Measurements from ENCODE around the gene RNF157. TPM values are rescaled to one million over a fixed set of nuclear protein-coding genes. Genes with fewer than 3 reads are reported as not detected.

The RNF157 gene
- total RNA-seq, 1 experiment from 2014 or later: 4.0 TPM

DNA sequence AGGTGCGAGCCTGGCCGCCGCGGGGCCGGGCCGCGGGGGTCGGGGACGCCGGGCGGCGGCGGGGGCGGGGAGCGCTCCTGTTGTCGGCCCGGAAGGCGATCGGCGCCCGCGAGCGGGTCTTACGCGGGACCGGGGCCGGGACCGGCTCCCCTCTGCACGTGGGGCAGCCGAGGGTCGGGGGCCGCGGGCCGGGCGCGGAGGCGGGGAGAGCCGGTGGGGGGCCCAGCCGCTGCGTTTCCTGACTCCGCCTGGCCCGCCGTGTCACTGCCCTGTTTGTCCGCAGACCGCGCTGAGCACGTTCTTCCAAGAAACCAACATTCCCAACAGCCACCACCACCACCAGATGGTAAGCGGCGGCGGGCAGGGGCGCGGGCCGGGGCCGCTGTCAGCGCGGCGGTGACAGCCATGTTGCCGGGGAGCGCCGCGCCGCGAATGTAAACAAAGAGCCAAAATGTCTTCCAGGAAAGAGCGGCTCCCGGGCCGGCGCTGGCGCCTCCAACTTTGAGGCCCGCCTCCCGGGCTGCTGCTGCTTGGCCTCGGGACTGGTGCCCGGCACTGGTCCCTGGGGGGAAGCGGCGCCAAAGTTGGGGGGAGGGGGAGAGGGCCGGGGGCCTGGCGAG lies 25.4 kb upstream of the RNF157 start:
- TF ChIP-seq CTCF (IDR thresholded peaks at IDR 0.05) (no peak), SIN3A (IDR thresholded peaks at IDR 0.05; ENCODE audit: borderline replicate concordance, insufficient read depth, low read depth, low read length) (peak; percentile 98)
- Histone ChIP-seq H3K4me3 (ENCODE audit: low read depth in 2 of 2, low read length in 2 of 2) (peak overlapping the region; percentile 68 to 78), H3K27ac (ENCODE audit: low read length) (peak overlapping the region; percentile 80; the same call in 1 of the 2 replicates), H3K27me3 (ENCODE audit: control insufficient read depth, insufficient read depth, low read length) (no peaks in the 10 kb centered on the region), H3K4me1 (ENCODE audit: control insufficient read depth, insufficient read depth, low read length) (peaks cover 51% of the 10 kb centered on the region), H3K9me3 (ENCODE audit: control insufficient read depth, insufficient read depth, low read depth, low read length) (no peaks in the 10 kb centered on the region), H3K36me3 (ENCODE audit: control insufficient read depth, insufficient read depth, low read length) (no peaks in the 10 kb centered on the region; the same call in 1 of the 2 replicates)
- intact Hi-C loops (cut with micrococcal nuclease; ENCODE audit: unreplicated experiment): no loop called here
- ATAC-seq (no peak), DNase-seq (ENCODE audit: low read depth, low spot score) (no peak)
- in situ Hi-C loops (cut with HindIII; ENCODE audit: low pct_unique_long_range_greater_than_20kb, low sequenced_read_pairs): no loop called here
- no TSS peak for BruUV-seq (replicated peaks)
- POLR2A ChIA-PET: no interaction called here
- CTCF ChIA-PET: interaction anchor here (1.5 kb wide), 1 partner anchor 14 kb away, joined by 6 read pairs; no protein-coding TSS in a partner anchor

- no peaks in the 10 kb centered on the region for H3K9me3 ChIP-seq (ENCODE audit: control insufficient read depth, insufficient read depth, low read depth, low read length)
- peak; percentile 97 for ATAC-seq
- TF ChIP-seq SIN3A (IDR thresholded peaks at IDR 0.05; ENCODE audit: borderline replicate concordance, insufficient read depth, low read depth, low read length) (peak; percentile 61), POLR2AphosphoS5 (IDR thresholded peaks at IDR 0.05; ENCODE audit: low read depth, low read length) (peak; percentile 51), TCF7L2 (IDR thresholded peaks at IDR 0.05; ENCODE audit: low read depth, low read length) (peak; percentile 98), REST (IDR thresholded peaks at IDR 0.05; ENCODE audit: insufficient read depth in 1 of 2, low read depth in 2 of 2, low read length in 1 of 2) (no peak), CTCF (IDR thresholded peaks at IDR 0.05) (no peak)
- DNase-seq (ENCODE audit: low read depth, low spot score): peak; percentile 95
- ChIA-PET CTCF (interaction anchor here (1.5 kb wide), 1 partner anchor 15 kb away, joined by 6 read pairs; no protein-coding TSS in a partner anchor), POLR2A (interaction anchor here (0.6 to 1.0 kb wide), 5 partner anchors 17 to 411 kb away, joined by 3 to 5 read pairs (median 3); partner anchors contain the start of gene RNF157)
- H3K4me3 ChIP-seq (ENCODE audit: low read depth in 2 of 2, low read length in 2 of 2): peak within 1 kb of the TSS; percentile 68 to 78
- H3K4me1 ChIP-seq (ENCODE audit: control insufficient read depth, insufficient read depth, low read length): peaks cover 49% of the 10 kb centered on the region
- H3K27me3 ChIP-seq (ENCODE audit: control insufficient read depth, insufficient read depth, low read length): no peaks in the 10 kb centered on the region
- BruUV-seq (replicated peaks): no TSS peak
- intact Hi-C loops (cut with micrococcal nuclease; ENCODE audit: unreplicated experiment) (no loop called here), in situ Hi-C loops (cut with HindIII; ENCODE audit: low pct_unique_long_range_greater_than_20kb, low sequenced_read_pairs) (no loop called here)
- no peaks in the 10 kb centered on the region; the same call in 1 of the 2 replicates for H3K36me3 ChIP-seq (ENCODE audit: control insufficient read depth, insufficient read depth, low read length)
- peak within 1 kb of the TSS; percentile 92 for H3K27ac ChIP-seq (ENCODE audit: low read length)
These were observed 24.7 kb upstream of the RNF157 start, which contains the start of gene UBALD2 for GRCh38 chr17:76264755-76265623. Gene UBALD2 (plus strand): TSS chr17:76265348. CDS start chr17:76265506, 158 bp downstream.

Measured in Panc1 (cell line).